Stomach (tissue), 9 donors: ENCODE measurements around the gene STXBP6. TPM values are rescaled to one million over a fixed set of nuclear protein-coding genes. Genes with fewer than 3 reads are reported as not detected.

ENCODE experiments used
- DNase-seq, 2 donors: peaks; one replicate each; pipeline versions ENCODE4 v3.0.0 to v3.0.0-alpha.2; 2013 to 2019
- H3K27ac ChIP-seq, 5 donors: fragments of 200-600 bp in 4 of 5; sonication (generic) in 4 of 5; one replicate each; pipeline ENCODE4 v1.5.1; 2013 to 2019; ENCODE audit warnings: mild to moderate bottlenecking in 1 of 5, moderate library complexity in 1 of 5
- H3K27me3 ChIP-seq, 3 donors: fragments of 200-600 bp; sonication (generic); one replicate each; pipeline ENCODE4 v1.5.1; 2017 to 2019; ENCODE audit warnings: mixed run types in 1 of 3
- H3K36me3 ChIP-seq, 4 donors: fragments of 200-600 bp; sonication (generic); 1 replicate in 3 of 4; 2 replicates in 1 of 4; pipeline ENCODE4 v1.5.1; 2016 to 2019
- H3K4me1 ChIP-seq, 4 donors: fragments of 200-600 bp; sonication (generic); one replicate each; pipeline ENCODE4 v1.5.1; 2016 to 2019
- H3K4me3 ChIP-seq, 4 donors: fragments of 200-600 bp; sonication (generic) in 3 of 4; one replicate each; pipeline ENCODE4 v1.5.1; 2016 to 2019; ENCODE audit warnings: mild to moderate bottlenecking in 1 of 4
- H3K9me3 ChIP-seq, 4 donors: fragments of 200-600 bp; sonication (generic); one replicate each; pipeline ENCODE4 v1.5.1; 2016 to 2019
- CTCF ChIP-seq, 7 experiments: fragments of 450-650 bp in 4 of 7; fragments of 200-600 bp in 3 of 7; sonication (generic) in 3 of 7; IDR thresholded peaks; one replicate each; pipeline ENCODE4 v1.5.1; 2016 to 2019; ENCODE audit warnings: antibody characterized with exemption in 7 of 7, control low read depth in 2 of 7, mild to moderate bottlenecking in 1 of 7
- EP300 ChIP-seq: sonication (generic); formaldehyde crosslinking; IDR thresholded peaks from one replicate; pipeline ENCODE4 v1.6.1; 2017; ENCODE audit warnings: antibody characterized with exemption
- POLR2A ChIP-seq, 4 donors: fragments of 450-650 bp; IDR thresholded peaks; one replicate each; pipeline ENCODE4 v1.6.1; 2016; ENCODE audit warnings: antibody characterized with exemption in 4 of 4, control low read depth in 2 of 4, mild to moderate bottlenecking in 1 of 4, moderate library complexity in 1 of 4
- POLR2AphosphoS5 ChIP-seq, 3 donors: sonication (generic); formaldehyde crosslinking; IDR thresholded peaks; one replicate each; pipeline ENCODE4 v1.6.1; 2016; ENCODE audit warnings: antibody characterized with exemption in 3 of 3
- WGBS, 5 donors: extraction: QIAGEN DNeasy Blood & Tissue Kit in 3 of 5; methylation state at CpG; one replicate each; pipeline versions ENCODE4 v1.1.5 to v1.1.7; 2013 to 2018; 5-methylcytosine and 5-hydroxymethylcytosine counted together
- intact Hi-C: fragments of 100-400 bp; cut with DNase I; formaldehyde crosslinking; loops from one replicate; pipeline ENCODE4 v1.15.1; 2023; ENCODE audit warnings: low total_unique reads
- polyA plus RNA-seq, 3 donors: library from polyadenylated mRNA; stranded (reverse); fragments of 200-250 nt; gene quantifications; one replicate each; pipeline ENCODE4 v1.2.3, GENCODE V29; 2013
- total RNA-seq, 5 donors: library from RNA; depleted of rRNA; stranded (reverse); fragments of >200 nt; gene quantifications; one replicate each; pipeline versions ENCODE4 v1.1.0 to v1.2.3, GENCODE V29; 2014 to 2016
- donor health status: healthy with polysubstance abuse.
- donor health status: Bipolar disorder and iron deficiency.
- donor health status: healthy.

Gene STXBP6
- total and polyA plus RNA-seq, 8 donors = 7.4 to 37.1 (median 15.2) TPM

- Histone ChIP-seq H3K4me3 (no peak overlapping the region), H3K4me1 (peaks cover 0 to 21% (median 3%) of the 10 kb centered on the region in 4 donors), H3K36me3 (no peaks in the 10 kb centered on the region), H3K27ac (no peak overlapping the region), H3K9me3 (no peaks in the 10 kb centered on the region), H3K27me3 (no peaks in the 10 kb centered on the region)
- no peak for DNase-seq
- no peak for TF ChIP-seq POLR2A (IDR thresholded peaks at IDR 0.05)
- no peak for TF ChIP-seq EP300
- no peak for TF ChIP-seq POLR2AphosphoS5 (IDR thresholded peaks at IDR 0.05)
- TF ChIP-seq CTCF (IDR thresholded peaks at IDR 0.05) = no peak
- intact Hi-C loops = no loop called here
- WGBS, 5 donors = 39 to 60% (median 51%) methylated on average over 3 of the region's 3 CpGs
Measured at GRCh38 chr14:24943024-24943423, 106.9 kb downstream of the STXBP6 start.

DNA sequence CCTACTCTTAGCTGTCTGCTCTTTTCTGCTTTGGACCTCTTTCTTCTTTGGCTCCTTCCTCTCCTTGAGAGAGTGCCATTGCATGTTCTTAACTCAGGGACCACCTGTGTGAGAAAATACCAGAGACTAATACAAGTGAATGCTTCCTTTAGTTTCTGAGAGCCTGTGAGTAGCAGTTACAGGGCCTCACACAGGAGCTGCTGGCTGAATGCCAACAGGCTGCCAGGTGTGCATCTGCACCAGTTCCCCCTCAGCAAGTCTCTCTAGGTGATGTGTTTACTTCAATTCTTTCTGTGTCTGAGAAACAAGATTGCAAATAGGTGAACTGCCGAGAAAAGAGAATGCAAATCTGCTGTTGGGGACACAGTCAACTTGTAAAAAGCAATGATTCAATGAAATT is 108.2 kb downstream of the STXBP6 start:
- WGBS, 5 donors = 43 to 96% (median 81%) methylated on average over 1 of the region's 1 CpG
- peak; percentile 66 to 86 for DNase-seq
- Histone ChIP-seq H3K27ac (no peak overlapping the region), H3K4me1 (peaks cover 0 to 21% (median 3%) of the 10 kb centered on the region in 4 donors), H3K9me3 (no peaks in the 10 kb centered on the region), H3K36me3 (no peaks in the 10 kb centered on the region), H3K4me3 (no peak overlapping the region), H3K27me3 (no peaks in the 10 kb centered on the region)
- intact Hi-C loops = no loop called here
- TF ChIP-seq CTCF (IDR thresholded peaks at IDR 0.05) = no peak
- no peak for TF ChIP-seq POLR2A (IDR thresholded peaks at IDR 0.05)
- no peak for TF ChIP-seq POLR2AphosphoS5 (IDR thresholded peaks at IDR 0.05)
- TF ChIP-seq EP300 = no peak

GRCh38 chr14:24940213-24940783 is 109.6 kb downstream of the STXBP6 start:
- Histone ChIP-seq H3K27me3 (no peaks in the 10 kb centered on the region), H3K27ac (no peak overlapping the region), H3K9me3 (no peaks in the 10 kb centered on the region), H3K4me3 (no peak overlapping the region), H3K4me1 (peaks cover 0 to 19% (median 3%) of the 10 kb centered on the region in 4 donors), H3K36me3 (no peaks in the 10 kb centered on the region)
- TF ChIP-seq CTCF (IDR thresholded peaks at IDR 0.05) = no peak
- no peak for TF ChIP-seq EP300
- TF ChIP-seq POLR2A (IDR thresholded peaks at IDR 0.05) = no peak
- no peak for TF ChIP-seq POLR2AphosphoS5 (IDR thresholded peaks at IDR 0.05)
- 84 to 95% (median 91%) methylated on average over 5 of the region's 5 CpGs for WGBS, 5 donors
- DNase-seq = no peak
- intact Hi-C loops = no loop called here

DNA sequence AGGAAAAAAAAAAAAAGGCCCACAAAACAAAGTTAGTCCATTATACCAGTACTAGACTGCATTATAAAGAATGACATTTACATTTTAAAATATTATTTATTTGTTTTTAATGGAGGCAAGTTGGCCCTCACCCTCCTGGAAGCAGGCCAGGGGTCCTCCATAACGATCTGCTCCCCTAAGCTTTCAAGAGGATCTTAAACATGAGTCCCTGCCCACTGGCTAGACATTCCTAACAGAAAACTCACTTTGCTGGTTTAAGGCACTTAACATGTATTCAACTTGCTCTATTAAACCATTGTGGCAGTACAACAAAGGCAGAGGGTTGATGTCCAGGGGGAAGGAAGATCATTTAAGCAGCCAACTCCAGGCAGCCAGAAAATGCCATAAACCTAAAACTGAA is 111.4 kb downstream of the STXBP6 start:
- no peaks in the 10 kb centered on the region for H3K27me3 ChIP-seq
- intact Hi-C loops = no loop called here
- H3K4me1 ChIP-seq = peaks cover 0 to 19% (median 0%) of the 10 kb centered on the region in 4 donors
- no peaks in the 10 kb centered on the region for H3K9me3 ChIP-seq
- H3K36me3 ChIP-seq = no peaks in the 10 kb centered on the region
- no peak for DNase-seq
- 47 to 62% (median 53%) methylated on average over 1 of the region's 1 CpG for WGBS, 5 donors
- no peak for TF ChIP-seq POLR2AphosphoS5 (IDR thresholded peaks at IDR 0.05)
- no peak for TF ChIP-seq POLR2A (IDR thresholded peaks at IDR 0.05)
- TF ChIP-seq CTCF (IDR thresholded peaks at IDR 0.05) = no peak
- no peak for TF ChIP-seq EP300
- H3K27ac ChIP-seq = no peak overlapping the region
- no peak overlapping the region for H3K4me3 ChIP-seq
